ENCODE measurements around the gene TMEM19.

TMEM19 gene

DNA sequence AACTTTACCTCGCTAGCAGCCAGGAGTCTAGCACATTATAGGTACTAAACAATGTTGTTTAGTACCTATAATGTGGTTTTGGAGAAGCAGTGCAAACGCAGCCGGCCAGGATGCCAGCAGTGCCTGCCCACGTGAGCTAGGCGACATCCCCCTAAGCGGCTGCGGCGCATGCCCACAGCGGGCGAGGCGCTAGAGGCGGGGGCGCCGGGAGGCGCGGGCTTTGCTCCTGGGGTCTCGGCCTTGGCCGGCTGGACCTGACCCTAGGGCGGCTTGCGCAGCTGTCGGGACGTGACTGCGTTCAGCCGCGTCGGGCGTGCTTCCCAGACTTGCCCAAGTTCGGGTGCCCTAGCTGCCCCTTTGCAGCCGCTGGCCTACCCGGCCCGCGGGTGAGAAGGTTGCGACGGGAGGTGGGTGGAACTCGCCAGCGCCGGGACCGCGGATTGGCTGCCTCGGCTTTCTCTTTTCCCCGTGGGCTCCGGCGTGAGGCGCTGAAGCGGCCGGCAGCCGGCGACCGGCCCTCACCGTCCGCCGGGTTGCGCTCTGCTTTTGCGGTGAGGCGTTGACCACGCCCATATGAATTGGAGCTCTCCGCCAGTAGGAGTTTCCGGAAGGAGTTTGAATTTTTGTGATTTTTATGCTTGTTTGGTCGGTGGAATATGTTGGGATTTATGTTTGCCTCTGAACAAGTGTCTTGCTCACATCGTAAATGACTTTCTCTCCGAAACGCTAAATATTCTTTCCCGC is at the start of gene TMEM19:
Gene TMEM19, plus strand, starts transcription at position 169 of the 744 bp plus-strand sequence. CDS start 599 bp downstream, outside the sequence.
- H3K27me3 Mint-ChIP-seq (ENCODE audit: low read depth) = no peaks in the 10 kb centered on the region

GRCh38 chr12:71636704-71637115 is 49.2 kb upstream of the TMEM19 start:
- Mint-ChIP-seq H3K4me1 (no peaks in the 10 kb centered on the region), H3K27ac (peak overlapping the region in 1 of 3 experiments; percentile 14), H3K36me3 (ENCODE audit: low read depth) (peaks cover 73% of the 10 kb centered on the region), H3K9me3 (no peaks in the 10 kb centered on the region), H3K27me3 (ENCODE audit: low read depth) (no peaks in the 10 kb centered on the region), H3K4me3 (no peak overlapping the region)
- TF ChIP-seq, protein P1, sequence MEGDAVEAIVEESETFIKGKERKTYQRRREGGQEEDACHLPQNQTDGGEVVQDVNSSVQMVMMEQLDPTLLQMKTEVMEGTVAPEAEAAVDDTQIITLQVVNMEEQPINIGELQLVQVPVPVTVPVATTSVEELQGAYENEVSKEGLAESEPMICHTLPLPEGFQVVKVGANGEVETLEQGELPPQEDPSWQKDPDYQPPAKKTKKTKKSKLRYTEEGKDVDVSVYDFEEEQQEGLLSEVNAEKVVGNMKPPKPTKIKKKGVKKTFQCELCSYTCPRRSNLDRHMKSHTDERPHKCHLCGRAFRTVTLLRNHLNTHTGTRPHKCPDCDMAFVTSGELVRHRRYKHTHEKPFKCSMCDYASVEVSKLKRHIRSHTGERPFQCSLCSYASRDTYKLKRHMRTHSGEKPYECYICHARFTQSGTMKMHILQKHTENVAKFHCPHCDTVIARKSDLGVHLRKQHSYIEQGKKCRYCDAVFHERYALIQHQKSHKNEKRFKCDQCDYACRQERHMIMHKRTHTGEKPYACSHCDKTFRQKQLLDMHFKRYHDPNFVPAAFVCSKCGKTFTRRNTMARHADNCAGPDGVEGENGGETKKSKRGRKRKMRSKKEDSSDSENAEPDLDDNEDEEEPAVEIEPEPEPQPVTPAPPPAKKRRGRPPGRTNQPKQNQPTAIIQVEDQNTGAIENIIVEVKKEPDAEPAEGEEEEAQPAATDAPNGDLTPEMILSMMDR (IDR thresholded peaks at IDR 0.05; ENCODE audit: unreplicated experiment in 3 of 3) = peak; percentile 69 to 74 (median 73)

More for the DNA sequence above, at the start of gene TMEM19:
- Mint-ChIP-seq H3K36me3 (ENCODE audit: low read depth) (no peaks in the 10 kb centered on the region), H3K4me3 (peak within 1 kb of the TSS; percentile 92 to 95 (median 95)), H3K9me3 (no peaks in the 10 kb centered on the region), H3K27ac (peak within 1 kb of the TSS; percentile 86 to 92 (median 91)), H3K4me1 (peaks cover 30% of the 10 kb centered on the region)
- TF ChIP-seq, protein P1 (IDR thresholded peaks at IDR 0.05; ENCODE audit: unreplicated experiment in 3 of 3) = peak in 2 of 3 experiments; percentile 19 to 20

DNA sequence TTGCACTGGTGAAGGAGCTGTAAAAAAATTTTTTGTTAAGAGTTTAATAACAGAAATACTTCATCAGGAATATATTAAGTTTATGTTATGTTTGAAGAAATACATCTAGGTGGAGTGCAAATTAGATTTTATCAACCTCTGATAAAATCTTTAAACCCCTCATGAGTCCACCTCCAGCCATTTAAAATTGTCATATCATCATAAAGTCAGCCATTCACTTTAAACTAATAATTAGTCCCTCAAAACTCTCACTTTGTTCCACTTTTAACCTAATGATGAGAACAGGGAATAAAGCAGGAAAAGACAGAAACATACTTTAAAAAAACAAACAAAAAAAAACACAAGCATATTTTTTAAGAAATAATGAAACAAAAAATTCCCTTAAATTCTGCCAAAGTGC is 47.4 kb upstream of the TMEM19 start:
- Mint-ChIP-seq H3K4me3 (no peak overlapping the region), H3K36me3 (ENCODE audit: low read depth) (peaks cover 73% of the 10 kb centered on the region), H3K27me3 (ENCODE audit: low read depth) (no peaks in the 10 kb centered on the region), H3K27ac (no peak overlapping the region), H3K9me3 (no peaks in the 10 kb centered on the region), H3K4me1 (no peaks in the 10 kb centered on the region)
- TF ChIP-seq, protein P1 (IDR thresholded peaks at IDR 0.05; ENCODE audit: unreplicated experiment in 3 of 3) = no peak

DNA sequence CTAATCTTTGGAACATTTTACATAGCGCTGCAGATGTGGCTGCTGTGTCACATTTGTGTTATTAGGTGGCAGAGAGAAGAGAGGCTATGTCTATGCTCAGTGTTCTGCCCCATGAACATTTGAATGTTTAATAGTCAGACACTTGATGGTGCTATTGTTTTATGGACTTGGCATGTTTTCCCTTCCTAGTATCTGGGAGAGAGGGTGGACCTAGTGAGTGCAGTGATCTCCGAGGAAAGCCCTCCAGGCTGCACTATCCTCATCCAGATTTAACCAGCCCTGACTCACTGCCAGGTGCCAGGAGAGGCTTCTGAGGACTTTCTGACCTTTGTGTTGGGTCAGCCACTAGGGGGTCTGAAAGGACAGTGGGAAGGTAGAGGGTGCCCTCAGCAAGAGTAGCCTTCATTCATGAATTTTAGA is 46.5 kb upstream of the TMEM19 start:
- Mint-ChIP-seq H3K27me3 (ENCODE audit: low read depth) (no peaks in the 10 kb centered on the region), H3K4me3 (no peak overlapping the region), H3K27ac (no peak overlapping the region), H3K36me3 (ENCODE audit: low read depth) (peaks cover 73% of the 10 kb centered on the region), H3K9me3 (no peaks in the 10 kb centered on the region), H3K4me1 (no peaks in the 10 kb centered on the region)
- TF ChIP-seq, protein P1 (IDR thresholded peaks at IDR 0.05; ENCODE audit: unreplicated experiment in 3 of 3) = no peak

- Mint-ChIP-seq H3K36me3 (ENCODE audit: low read depth) (peaks cover 70% of the 10 kb centered on the region), H3K27me3 (ENCODE audit: low read depth) (no peaks in the 10 kb centered on the region), H3K27ac (no peak overlapping the region), H3K4me3 (no peak overlapping the region), H3K4me1 (no peaks in the 10 kb centered on the region), H3K9me3 (no peaks in the 10 kb centered on the region)
- TF ChIP-seq, protein P1 (IDR thresholded peaks at IDR 0.05; ENCODE audit: unreplicated experiment in 3 of 3) = no peak
Measured at GRCh38 chr12:71640316-71640715, 45.6 kb upstream of the TMEM19 start.

DNA sequence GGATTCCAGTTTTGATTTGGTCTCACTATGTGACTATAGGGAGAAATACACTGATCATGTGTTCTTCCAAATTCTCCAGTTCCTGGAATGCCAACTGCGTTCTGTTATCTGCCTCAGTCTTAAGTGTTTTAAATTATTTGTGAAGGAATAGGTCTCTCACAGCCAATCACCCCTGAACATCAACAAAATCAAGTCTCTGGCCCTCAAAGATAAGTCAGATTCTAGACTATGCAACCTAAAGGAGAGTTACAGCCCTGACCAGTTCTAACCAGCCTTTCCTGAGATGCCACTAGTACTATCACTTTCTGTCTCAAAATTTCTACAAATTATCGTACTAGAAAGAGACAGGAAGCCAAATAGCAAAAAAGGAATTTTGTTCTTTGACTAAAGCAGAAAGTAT is 44.5 kb upstream of the TMEM19 start:
- Mint-ChIP-seq H3K36me3 (ENCODE audit: low read depth) (peaks cover 68% of the 10 kb centered on the region), H3K4me1 (no peaks in the 10 kb centered on the region), H3K9me3 (no peaks in the 10 kb centered on the region), H3K27me3 (ENCODE audit: low read depth) (no peaks in the 10 kb centered on the region), H3K27ac (no peak overlapping the region), H3K4me3 (no peak overlapping the region)
- TF ChIP-seq, protein P1 (IDR thresholded peaks at IDR 0.05; ENCODE audit: unreplicated experiment in 3 of 3) = no peak
